ENCODE results near the gene MMD. TPM values are rescaled to one million over a fixed set of nuclear protein-coding genes. Genes with fewer than 3 reads are reported as not detected.

MMD gene
- total RNA-seq = 13.8 and 29.6 TPM in 2 replicates

GRCh38 chr17:55421179-55421934, at the start of gene MMD:
TSS of gene MMD (minus strand) at chr17:55421835. CDS start at chr17:55421695, 140 bp downstream.

Other genes with a start within 250 kb of the MMD start
- gene HLF, start 156.9 kb downstream of the MMD start, total RNA-seq = under 0.01 TPM in 1 of 2 replicates, not detected in the other
- not detected in 2 replicates for gene SMIM36, start 89.6 kb upstream of the MMD start, total RNA-seq

Data from regular cardiac myocyte (primary cell).